H1 (cell line): ENCODE data around the gene CAMKK2. TPM values are rescaled to one million over a fixed set of nuclear protein-coding genes. Genes with fewer than 3 reads are reported as not detected.

Experiments
- CTCF ChIA-PET: fragments of 300-600 bp; sonication (Branson Sonifier 250); formaldehyde crosslinking; loops from one replicate; lab custom pipeline; 2021; ENCODE audit not compliant: partially characterized antibody; lab: Charles Lee
- POLR2A ChIA-PET: fragments of 300-600 bp; sonication (Branson Sonifier 250); formaldehyde crosslinking; loops from one replicate; lab custom pipeline; 2021; ENCODE audit warnings: inconsistent platforms; ENCODE audit not compliant: partially characterized antibody; lab: Charles Lee
- DNase-seq, 2 experiments: peaks; one replicate each; pipeline versions ENCODE4 v3.0.0 to v3.0.0-alpha.2; 2010 to 2022; ENCODE audit warnings: low spot score in 2 of 2, low read depth in 1 of 2, mixed read lengths in 1 of 2
- FAIRE-seq: peaks from 2 replicates; lab custom pipeline; 2011; peaks lifted over from hg19 to GRCh38; lab: Jason Lieb, UNC
- H2AFZ ChIP-seq: 2 replicates; pipeline ENCODE4 v1.8.1; 2012; ENCODE audit warnings: low read length, inconsistent platforms
- H2AK5ac ChIP-seq: 2 replicates; pipeline ENCODE4 v1.6.1; 2013; ENCODE audit warnings: low read depth, low read length
- H2BK120ac ChIP-seq: replicated peaks from 2 replicates; pipeline ENCODE3; 2013; ENCODE audit warnings: low read depth, low read length, inconsistent platforms
- H2BK12ac ChIP-seq: 2 replicates; pipeline ENCODE4 v1.6.1; 2013; ENCODE audit warnings: low read depth, low read length
- H2BK15ac ChIP-seq: 2 replicates; pipeline ENCODE4 v1.6.1; 2013; ENCODE audit warnings: low read length
- H2BK20ac ChIP-seq: 2 replicates; pipeline ENCODE4 v1.6.1; 2013; ENCODE audit warnings: low read length
- H2BK5ac ChIP-seq: 2 replicates; pipeline ENCODE4 v1.6.1; 2013; ENCODE audit warnings: low read depth, low read length
- H3K14ac ChIP-seq: 2 replicates; pipeline ENCODE4 v1.6.1; 2013; ENCODE audit warnings: inconsistent platforms; ENCODE audit not compliant: insufficient read length
- H3K18ac ChIP-seq: 2 replicates; pipeline ENCODE4 v1.6.1; 2013; ENCODE audit warnings: low read length; ENCODE audit errors: extremely low read depth
- H3K23ac ChIP-seq: 2 replicates; pipeline ENCODE4 v1.6.1; 2013; ENCODE audit warnings: inconsistent platforms; ENCODE audit not compliant: insufficient read length
- H3K23me2 ChIP-seq: 2 replicates; pipeline ENCODE4 v1.6.1; 2013; ENCODE audit warnings: low read depth, low read length
- H3K27ac ChIP-seq: 2 replicates; pipeline ENCODE4 v1.6.1; 2011; ENCODE audit warnings: low read depth, low read length, inconsistent platforms
- H3K27me3 ChIP-seq, 4 experiments: replicated peaks in 1 of 4; 1 replicate in 1 of 4; 2 replicates in 3 of 4; pipeline versions ENCODE4 v1.6.1 to v1.8.1; 2011 to 2013; ENCODE audit warnings: low read length in 3 of 4, mild to moderate bottlenecking in 3 of 4, inconsistent platforms in 2 of 4, mixed read lengths in 2 of 4, moderate library complexity in 1 of 4; ENCODE audit not compliant: control insufficient read depth in 3 of 4, insufficient read depth in 3 of 4; ENCODE audit errors: extremely low read depth in 1 of 4
- H3K36me3 ChIP-seq, 4 experiments: 2 replicates each; pipeline versions ENCODE4 v1.6.1 to v1.8.1; 2011 to 2013; ENCODE audit warnings: mild to moderate bottlenecking in 4 of 4, low read length in 3 of 4, moderate library complexity in 2 of 4, control low read depth in 1 of 4, inconsistent platforms in 1 of 4; ENCODE audit not compliant: insufficient read depth in 4 of 4, control insufficient read depth in 2 of 4
- H3K4ac ChIP-seq: replicated peaks from 2 replicates; pipeline ENCODE3; 2013; ENCODE audit warnings: low read length, low read depth, mixed read lengths, inconsistent platforms; ENCODE audit not compliant: insufficient read length
- H3K4me1 ChIP-seq, 4 experiments: replicated peaks in 1 of 4; 1 replicate in 1 of 4; 2 replicates in 3 of 4; pipeline versions ENCODE4 v1.6.1 to v1.8.1; 2011 to 2013; ENCODE audit warnings: low read length in 3 of 4, inconsistent platforms in 2 of 4, mixed read lengths in 1 of 4; ENCODE audit not compliant: insufficient read depth in 4 of 4, control insufficient read depth in 3 of 4
- H3K4me2 ChIP-seq, 2 experiments: 2 replicates each; pipeline versions ENCODE4 v1.6.1 to v1.8.1; 2011 to 2013; ENCODE audit warnings: low read depth in 2 of 2, low read length in 2 of 2, control low read depth in 1 of 2, inconsistent platforms in 1 of 2, mild to moderate bottlenecking in 1 of 2; ENCODE audit not compliant: insufficient read depth in 1 of 2
- H3K4me3 ChIP-seq, 4 experiments: fragments of 200-600, 300-600 bp in 1 of 4; sonication (generic), shearing (Covaris generic), sonication (Bioruptor Twin) in 1 of 4; 2 replicates each; pipeline versions ENCODE4 v1.5.1 to v1.8.1; 2011 to 2016; ENCODE audit warnings: low read length in 4 of 4, low read depth in 3 of 4, control low read depth in 2 of 4, inconsistent platforms in 2 of 4, mild to moderate bottlenecking in 2 of 4, mixed read lengths in 1 of 4, moderate library complexity in 1 of 4; ENCODE audit not compliant: insufficient read depth in 2 of 4; ENCODE audit errors: extremely low read depth in 1 of 4
- H3K56ac ChIP-seq: replicated peaks from 2 replicates; pipeline ENCODE3; 2013; ENCODE audit warnings: low read depth, mild to moderate bottlenecking, mixed read lengths, low read length, inconsistent platforms; ENCODE audit not compliant: insufficient read length
- H3K79me1 ChIP-seq: 2 replicates; pipeline ENCODE4 v1.6.1; 2013; ENCODE audit warnings: low read depth, low read length, control low read depth
- H3K79me2 ChIP-seq, 2 experiments: 2 replicates each; pipeline versions ENCODE4 v1.6.1 to v1.8.1; 2012 to 2013; ENCODE audit warnings: low read length in 2 of 2, mild to moderate bottlenecking in 2 of 2, inconsistent platforms in 1 of 2; ENCODE audit not compliant: insufficient read depth in 2 of 2, control insufficient read depth in 1 of 2
- H3K9ac ChIP-seq, 4 experiments: replicated peaks in 1 of 4; 1 replicate in 1 of 4; 2 replicates in 3 of 4; pipeline versions ENCODE4 v1.6.1 to v1.8.1; 2011 to 2013; ENCODE audit warnings: low read depth in 3 of 4, low read length in 3 of 4, control low read depth in 2 of 4, mild to moderate bottlenecking in 2 of 4, moderate library complexity in 2 of 4, inconsistent platforms in 1 of 4; ENCODE audit errors: extremely low read depth in 1 of 4
- H3K9me3 ChIP-seq, 2 experiments: 2 replicates each; pipeline versions ENCODE4 v1.6.1 to v1.8.1; 2012 to 2013; ENCODE audit warnings: mild to moderate bottlenecking in 2 of 2, moderate library complexity in 2 of 2, control low read depth in 1 of 2, inconsistent platforms in 1 of 2, low read depth in 1 of 2, low read length in 1 of 2, mixed read lengths in 1 of 2; ENCODE audit not compliant: insufficient read depth in 2 of 2
- H4K20me1 ChIP-seq, 2 experiments: replicated peaks in 1 of 2; 2 replicates each; pipeline versions ENCODE3 to v1.8.1; 2011 to 2013; ENCODE audit warnings: inconsistent platforms in 2 of 2, low read length in 2 of 2, mild to moderate bottlenecking in 1 of 2; ENCODE audit not compliant: insufficient read depth in 2 of 2, control insufficient read depth in 1 of 2
- H4K5ac ChIP-seq: 2 replicates; pipeline ENCODE4 v1.6.1; 2013; ENCODE audit warnings: low read length, low read depth, mixed read lengths, inconsistent platforms; ENCODE audit not compliant: insufficient read length
- H4K8ac ChIP-seq: 2 replicates; pipeline ENCODE4 v1.8.0; 2013; ENCODE audit warnings: mild to moderate bottlenecking, moderate library complexity, low read length, inconsistent platforms; ENCODE audit not compliant: insufficient read depth; ENCODE audit errors: extremely low read depth
- H4K91ac ChIP-seq: replicated peaks from 2 replicates; pipeline ENCODE3; 2013; ENCODE audit warnings: low read length, mixed read lengths, inconsistent platforms; ENCODE audit not compliant: insufficient read length
- ASH2L ChIP-seq: fragments of 200-600, 300-600 bp; sonication (generic); IDR thresholded peaks from one replicate; pipeline ENCODE4 v1.7.1; 2017; ENCODE audit warnings: low read length
- ATF3 ChIP-seq: IDR thresholded peaks from 2 replicates; pipeline ENCODE4 v1.6.1; 2011; ENCODE audit warnings: low read depth, mild to moderate bottlenecking, low read length; ENCODE audit not compliant: insufficient read depth
- BRCA1 ChIP-seq: IDR thresholded peaks from 2 replicates; pipeline ENCODE4 v1.6.1; 2012; ENCODE audit warnings: low read depth, low read length, improper control_type of control experiment
- FOSL1 ChIP-seq: IDR thresholded peaks from 2 replicates; pipeline ENCODE4 v1.6.1; 2011; ENCODE audit warnings: mild to moderate bottlenecking, low read depth, low read length, moderate library complexity; ENCODE audit not compliant: insufficient read depth
- KDM5A ChIP-seq: fragments of 200-600 bp; IDR thresholded peaks from 2 replicates; pipeline ENCODE4 v1.7.1; 2012; ENCODE audit warnings: mild to moderate bottlenecking, low read length, inconsistent platforms, mixed read lengths
- NANOG ChIP-seq: IDR thresholded peaks from 2 replicates; pipeline ENCODE4 v1.6.1; 2011; ENCODE audit warnings: low read length, low read depth, mild to moderate bottlenecking, inconsistent platforms; ENCODE audit not compliant: insufficient read depth, poor library complexity, severe bottlenecking
- NRF1 ChIP-seq: IDR thresholded peaks from 2 replicates; pipeline ENCODE4 v1.6.1; 2011; ENCODE audit warnings: mild to moderate bottlenecking, low read depth, low read length, improper control_type of control experiment
- POLR2A ChIP-seq, 2 experiments: IDR thresholded peaks; 1 replicate in 1 of 2; 2 replicates in 1 of 2; pipeline ENCODE4 v1.6.1; 2011; ENCODE audit warnings: low read depth in 2 of 2, low read length in 2 of 2, mild to moderate bottlenecking in 2 of 2; ENCODE audit errors: control extremely low read depth in 1 of 2
- POU5F1 ChIP-seq: IDR thresholded peaks from 2 replicates; pipeline ENCODE4 v1.6.1; 2011; ENCODE audit warnings: low read depth, mild to moderate bottlenecking, low read length, moderate library complexity
- SIN3A ChIP-seq, 2 experiments: IDR thresholded peaks in 1 of 2; conservative IDR thresholded peaks in 1 of 2; 2 replicates each; pipeline ENCODE4 v1.6.1; 2011 to 2012; ENCODE audit warnings: low read length in 2 of 2, improper control_type of control experiment in 1 of 2, low read depth in 1 of 2, mild to moderate bottlenecking in 1 of 2
- SP2 ChIP-seq: IDR thresholded peaks from 2 replicates; pipeline ENCODE4 v1.6.1; 2012; ENCODE audit warnings: mild to moderate bottlenecking, low read length, inconsistent platforms
- SUZ12 ChIP-seq: fragments of 200-600 bp; sonication (generic); IDR thresholded peaks from 2 replicates; pipeline ENCODE4 v1.6.1; 2012; ENCODE audit warnings: mild to moderate bottlenecking, inconsistent platforms, low read length, moderate library complexity, mixed read lengths
- TBP ChIP-seq: IDR thresholded peaks from 2 replicates; pipeline ENCODE4 v1.6.1; 2011; ENCODE audit warnings: low read depth, low read length, improper control_type of control experiment
- YY1 ChIP-seq: IDR thresholded peaks from 2 replicates; pipeline ENCODE4 v1.6.1; 2011; ENCODE audit warnings: low read depth, mild to moderate bottlenecking, low read length
- WGBS, 2 experiments: shearing (Covaris generic) in 1 of 2; methylation state at CpG; one replicate each; pipeline versions ENCODE4 v1.1.6 to v1.1.7; 2013 to 2015; ENCODE audit warnings: low lambda C conversion rate in 2 of 2, mixed read lengths in 2 of 2, inconsistent platforms in 1 of 2, low coverage in 1 of 2, missing lambda C conversion rate in 1 of 2; ENCODE audit not compliant: insufficient replicate concordance in 2 of 2, insufficient coverage in 1 of 2, insufficient read length in 1 of 2; ENCODE audit errors: extremely low coverage in 1 of 2, missing lambda C conversion rate in 1 of 2; 5-methylcytosine and 5-hydroxymethylcytosine counted together
- polyA plus RNA-seq, 7 experiments: library from polyadenylated mRNA; depleted of rRNA in 3 of 7; stranded (reverse) in 5 of 7; unstranded in 2 of 7; fragments of >200 nt in 5 of 7; fragments of 200-250 nt in 2 of 7; gene quantifications; 1 replicate in 5 of 7; 2 replicates in 1 of 7; 4 replicates in 1 of 7; pipeline versions ENCODE4 v1.2.1 to v1.2.3, GENCODE V29; 2011 to 2013; ENCODE audit warnings: missing spikeins in 2 of 7, mixed read lengths in 2 of 7
- total RNA-seq: library from RNA; stranded (reverse); fragmentation: NEBNext Ultra II Directional; extraction: Animal tissue kit (Norgen Biotek cat#: 25700); gene quantifications from 2 replicates; pipeline ENCODE4 v1.2.1, GENCODE V29; 2021

CAMKK2 gene
- total and polyA plus RNA-seq, 2 of the 8 experiments (the other 6 are each of a cell fraction or from before 2014, with no cell fraction given) = 29.6 to 30.6 TPM

DNA sequence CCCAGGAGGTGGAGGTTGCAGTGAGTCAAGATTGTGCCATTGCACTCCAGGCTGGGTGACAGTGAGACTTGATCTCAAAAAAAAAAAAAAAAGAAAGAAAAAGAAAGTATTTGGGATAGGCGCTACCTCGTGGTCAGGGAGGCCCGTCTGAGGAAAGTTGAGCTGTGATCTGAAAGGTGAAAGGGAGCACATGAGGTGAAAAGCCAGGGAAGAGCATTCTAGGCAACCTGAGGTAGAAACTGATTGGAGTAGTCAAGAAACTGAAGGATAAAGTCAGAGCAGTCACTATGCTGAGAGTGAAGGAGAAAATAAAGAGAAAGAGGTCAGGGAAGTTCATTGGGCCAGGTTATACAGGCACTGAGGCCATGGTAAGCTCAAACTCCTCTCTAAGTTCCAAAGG is 48.0 kb upstream of the CAMKK2 start:
- ChIA-PET POLR2A (no interaction called here), CTCF (interaction anchor here (1.0 to 4.2 kb wide), 3 partner anchors 10 to 100 kb away, joined by 3 to 24 read pairs (median 5); no protein-coding TSS in a partner anchor)
- Histone ChIP-seq H3K56ac (no peak overlapping the region), H3K79me2 (peaks cover 0 to 15% of the 10 kb centered on the region in 2 experiments; a peak in 2 of 4 replicates), H2BK5ac (no peak overlapping the region), H2BK20ac (no peak overlapping the region), H2BK12ac (no peak overlapping the region), H3K14ac (no peak overlapping the region), H3K18ac (no peak overlapping the region), H4K5ac (no peak overlapping the region), H2BK15ac (no peak overlapping the region), H3K79me1 (no peaks in the 10 kb centered on the region; the same call in 1 of the 2 replicates), H3K23ac (no peak overlapping the region), H4K91ac (no peak overlapping the region), H3K27ac (no peak overlapping the region), H3K23me2 (no peaks in the 10 kb centered on the region), H4K20me1 (peaks cover 0 to 1% of the 10 kb centered on the region in 2 experiments), H3K36me3 (peaks cover 2 to 49% (median 30%) of the 10 kb centered on the region in 4 experiments), H2AK5ac (no peak overlapping the region), H3K9ac (no peak overlapping the region), H3K9me3 (no peaks in the 10 kb centered on the region), H3K4ac (no peak overlapping the region), H3K4me2 (no peak overlapping the region)
- FAIRE-seq (no peak), DNase-seq (no peak)
- WGBS, 2 experiments = 100% methylated on average over 1 of the region's 3 CpGs; no CpG with 5 or more reads in 1 of the 2 experiments
- TF ChIP-seq KDM5A = no peak
- no peak for TF ChIP-seq POU5F1
- no peak for TF ChIP-seq BRCA1
- no peak for TF ChIP-seq NRF1
- TF ChIP-seq SIN3A (conservative IDR thresholded peaks at IDR 0.05 in 1 of 2, IDR thresholded peaks at IDR 0.05 in 1 of 2; ENCODE audit: low read depth in 1 of 2, low read length in 2 of 2) = no peak
- no peak for TF ChIP-seq TBP
- TF ChIP-seq ASH2L = no peak
- no peak for TF ChIP-seq SUZ12
- no peak for TF ChIP-seq POLR2A (IDR thresholded peaks at IDR 0.05; ENCODE audit: control extremely low read depth in 1 of 2, low read depth in 2 of 2, low read length in 2 of 2)
- TF ChIP-seq SP2 = no peak
- TF ChIP-seq FOSL1 = no peak
- no peak for TF ChIP-seq YY1
- no peak for TF ChIP-seq ATF3
- TF ChIP-seq NANOG = no peak
- TF ChIP-seq, all 59 proteins: peak for 0
- no peaks in the 10 kb centered on the region for H3K27me3 ChIP-seq
- no peak overlapping the region for H3K4me3 ChIP-seq
- H4K8ac ChIP-seq = no peak overlapping the region
- no peak overlapping the region for H2BK120ac ChIP-seq
- H3K4me1 ChIP-seq = no peaks in the 10 kb centered on the region
- no peak overlapping the region for H2AFZ ChIP-seq
